GM12891 (cell line): ENCODE data around the gene TMEM50A.

Experiments used
- POLR2A ChIP-seq: IDR thresholded peaks from 2 replicates; pipeline ENCODE4 v1.6.1; 2011; ENCODE audit warnings: low read depth, low read length, control low read depth
- POLR2AphosphoS5 ChIP-seq: IDR thresholded peaks from 2 replicates; pipeline ENCODE4 v1.6.1; 2011; ENCODE audit warnings: low read depth, low read length, control low read depth
- POU2F2 ChIP-seq: IDR thresholded peaks from 2 replicates; pipeline ENCODE4 v1.6.1; 2011; ENCODE audit warnings: low read depth, mild to moderate bottlenecking, control low read depth, low read length, moderate library complexity
- SPI1 ChIP-seq: IDR thresholded peaks from 2 replicates; pipeline ENCODE4 v1.6.1; 2011; ENCODE audit warnings: low read depth, low read length, control low read depth
- TAF1 ChIP-seq: IDR thresholded peaks from 2 replicates; pipeline ENCODE4 v1.6.1; 2011; ENCODE audit warnings: low read depth, low read length, control low read depth

DNA sequence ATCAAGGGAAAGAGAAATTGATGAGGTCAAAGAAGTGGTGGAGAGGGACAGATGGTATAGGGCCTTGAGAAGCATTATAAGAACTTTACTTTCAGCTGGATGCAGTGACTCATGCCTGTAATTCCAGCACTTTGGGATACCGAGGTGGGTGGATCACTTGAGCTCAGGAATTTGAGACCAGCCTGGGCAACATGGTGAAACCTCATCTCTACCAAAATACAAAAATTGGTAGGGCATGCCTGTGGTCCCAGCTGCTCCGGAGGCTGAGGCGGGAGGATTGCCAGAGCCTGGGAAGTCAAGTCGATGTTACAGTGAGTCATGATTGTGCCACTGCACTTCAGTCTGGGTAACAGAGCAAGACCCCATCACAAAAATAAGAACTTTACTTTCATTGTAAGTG, 5.7 kb downstream of the TMEM50A start:
- TF ChIP-seq POLR2A (no peak), POLR2AphosphoS5 (no peak), SPI1 (no peak), TAF1 (no peak), POU2F2 (no peak)
